Fibroblast of lung (primary cell): ENCODE results near the gene NTNG1. TPM values are rescaled to one million over a fixed set of nuclear protein-coding genes. Genes with fewer than 3 reads are reported as not detected.
A peak's percentile ranks its signal among the peaks of the same experiment; 100 is the strongest.

ENCODE experiments used
- DNase-seq, 2 donors: peaks; one replicate each; pipeline versions ENCODE4 v3.0.0 to v3.0.0-alpha.2; 2010; ENCODE audit warnings: low read depth in 2 of 2
- H2AFZ ChIP-seq: 2 replicates; pipeline ENCODE4 v1.5.1; 2012; ENCODE audit warnings: low read length, control low read depth, inconsistent platforms
- H3K27ac ChIP-seq: 2 replicates; pipeline ENCODE4 v1.5.1; 2011; ENCODE audit warnings: low read length, control low read depth; ENCODE audit not compliant: insufficient read depth
- H3K27me3 ChIP-seq: 2 replicates; pipeline ENCODE4 v1.5.1; 2011; ENCODE audit warnings: mild to moderate bottlenecking, low read length; ENCODE audit not compliant: control insufficient read depth, insufficient read depth
- H3K36me3 ChIP-seq: 2 replicates; pipeline ENCODE4 v1.5.1; 2011; ENCODE audit warnings: low read length; ENCODE audit not compliant: control insufficient read depth, insufficient read depth
- H3K4me1 ChIP-seq: 2 replicates; pipeline ENCODE4 v1.5.1; 2011; ENCODE audit warnings: low read length; ENCODE audit not compliant: control insufficient read depth, insufficient read depth; ENCODE audit errors: extremely low read depth
- H3K4me2 ChIP-seq: 2 replicates; pipeline ENCODE4 v1.5.1; 2011; ENCODE audit warnings: low read length, control low read depth; ENCODE audit not compliant: insufficient read depth; ENCODE audit errors: extremely low read depth
- H3K4me3 ChIP-seq, 4 experiments: fragments of 200-600 bp in 1 of 4; sonication (generic) in 1 of 4; replicated peaks in 1 of 4; 2 replicates each; pipeline ENCODE4 v1.5.1; 2011 to 2016; ENCODE audit warnings: low read length in 4 of 4, low read depth in 3 of 4, mild to moderate bottlenecking in 3 of 4, control low read depth in 2 of 4, inconsistent platforms in 1 of 4, mixed read lengths in 1 of 4; ENCODE audit not compliant: insufficient read depth in 1 of 4; ENCODE audit errors: control extremely low read depth in 1 of 4
- H3K79me2 ChIP-seq: 2 replicates; pipeline ENCODE4 v1.5.1; 2012; ENCODE audit warnings: mild to moderate bottlenecking, low read length, inconsistent platforms; ENCODE audit not compliant: control insufficient read depth, insufficient read depth
- H3K9ac ChIP-seq: 2 replicates; pipeline ENCODE4 v1.5.1; 2011; ENCODE audit warnings: mild to moderate bottlenecking, low read length, control low read depth; ENCODE audit not compliant: insufficient read depth
- H3K9me3 ChIP-seq: 2 replicates; pipeline ENCODE4 v1.5.1; 2012; ENCODE audit warnings: low read depth, low read length; ENCODE audit not compliant: control insufficient read depth, insufficient read depth
- H4K20me1 ChIP-seq: 2 replicates; pipeline ENCODE4 v1.5.1; 2011; ENCODE audit warnings: low read length; ENCODE audit not compliant: control insufficient read depth, insufficient read depth; ENCODE audit errors: extremely low read depth
- CTCF ChIP-seq, 2 donors: IDR thresholded peaks in 1 of 2; conservative IDR thresholded peaks in 1 of 2; 1 replicate in 1 of 2; 2 replicates in 1 of 2; pipeline ENCODE4 v1.5.1; 2011 to 2012; ENCODE audit warnings: low read length in 2 of 2, control low read depth in 1 of 2, inconsistent platforms in 1 of 2, low read depth in 1 of 2, mild to moderate bottlenecking in 1 of 2
- EZH2 ChIP-seq: IDR thresholded peaks from 2 replicates; pipeline ENCODE4 v1.5.1; 2012; ENCODE audit warnings: low read length, control low read depth, mild to moderate bottlenecking; ENCODE audit errors: missing control alignments
- polyA plus RNA-seq, 2 donors: library from polyadenylated mRNA; depleted of rRNA in 1 of 2; stranded (reverse) in 1 of 2; unstranded in 1 of 2; fragments of >200 nt; gene quantifications; 2 replicates each; pipeline ENCODE4 v1.2.1, GENCODE V29; 2011 to 2012; ENCODE audit warnings: missing spikeins in 1 of 2
- total RNA-seq: library from RNA; depleted of rRNA; stranded (reverse); fragments of >200 nt; gene quantifications from 2 replicates; pipeline ENCODE4 v1.2.1, GENCODE V29; 2014

Gene NTNG1
- total and polyA plus RNA-seq, 2 donors (not counting 1 experiment from before 2014, with no cell fraction given) = 0.82 to 8.6 TPM

DNA sequence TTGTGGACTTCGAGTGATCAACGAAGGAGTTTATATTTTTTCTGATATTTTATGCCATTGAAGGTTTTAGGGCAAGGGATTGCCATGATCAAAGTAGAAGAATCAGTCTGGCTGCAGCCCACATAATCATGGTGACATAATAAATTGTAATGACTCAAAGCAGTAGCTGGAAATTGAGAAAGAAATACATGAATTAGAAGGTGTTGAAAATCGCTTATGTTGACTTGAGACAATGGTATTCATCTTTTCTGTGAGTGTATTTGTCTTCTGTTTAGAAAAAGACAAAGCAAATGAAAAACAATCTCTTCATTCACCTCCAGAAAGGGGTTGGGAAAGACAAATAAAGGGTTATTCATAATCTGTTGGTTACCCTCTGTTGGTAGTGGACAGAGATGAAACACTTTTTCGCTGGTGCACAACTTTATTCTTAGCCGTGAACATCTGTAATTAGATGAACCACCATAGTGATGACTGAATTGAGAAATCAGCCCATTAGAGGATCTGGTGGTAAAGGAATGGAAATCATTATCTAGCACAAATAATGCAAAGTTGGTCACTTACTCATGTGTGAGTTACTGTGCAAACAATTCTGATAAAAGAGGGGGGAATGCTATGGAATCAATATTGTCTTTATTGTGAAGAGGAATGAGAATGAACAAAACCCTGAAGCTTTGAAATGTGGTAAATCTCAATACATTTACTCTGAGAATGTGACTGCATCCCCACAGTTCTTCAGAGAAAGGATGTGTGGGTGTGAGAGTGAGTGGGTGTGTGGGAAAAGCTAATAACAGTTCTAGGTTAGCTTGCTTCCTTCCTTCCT lies 121.8 kb downstream of the NTNG1 start:
- Histone ChIP-seq H3K36me3 (no peaks in the 10 kb centered on the region), H3K27ac (no peak overlapping the region), H3K4me3 (no peak overlapping the region), H4K20me1 (no peaks in the 10 kb centered on the region), H3K27me3 (no peaks in the 10 kb centered on the region), H3K79me2 (no peaks in the 10 kb centered on the region), H3K9me3 (no peaks in the 10 kb centered on the region), H3K4me2 (no peak overlapping the region), H3K4me1 (no peaks in the 10 kb centered on the region), H2AFZ (no peak overlapping the region), H3K9ac (no peak overlapping the region)
- TF ChIP-seq EZH2 = no peak
- peak in 1 of 2 donors; percentile 46 for DNase-seq

DNA sequence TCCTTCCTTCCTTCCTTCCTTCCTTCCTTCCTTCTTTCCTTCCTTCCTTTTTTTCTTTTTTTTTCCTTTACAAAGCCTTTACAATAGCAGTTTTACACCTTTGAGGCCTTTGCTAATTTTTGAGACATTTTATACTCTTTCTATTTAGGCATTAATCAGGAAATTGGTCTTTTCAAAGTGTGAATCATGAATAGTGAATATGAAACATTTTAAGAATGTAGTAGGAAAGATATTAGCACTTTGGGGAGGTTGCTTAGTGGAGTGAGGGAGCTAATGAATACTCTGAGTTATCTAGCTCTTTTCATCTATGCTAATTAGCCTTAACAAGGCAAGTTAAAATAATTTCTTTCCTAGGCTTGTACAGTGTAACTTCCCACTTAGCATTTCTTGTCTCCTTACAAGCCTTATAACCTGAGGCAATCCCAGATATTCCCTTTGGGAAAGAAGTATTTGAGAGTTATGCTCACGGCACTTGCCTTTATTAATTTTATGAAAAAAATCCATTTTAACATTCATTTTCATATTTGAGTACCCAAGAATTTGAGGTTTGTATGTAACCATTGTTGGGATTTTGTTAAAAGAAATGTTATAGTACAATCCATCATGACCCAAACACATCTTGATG lies 122.6 kb downstream of the NTNG1 start:
- H2AFZ ChIP-seq = no peak overlapping the region
- H3K27me3 ChIP-seq = no peaks in the 10 kb centered on the region
- H3K36me3 ChIP-seq = no peaks in the 10 kb centered on the region
- no peak overlapping the region for H3K9ac ChIP-seq
- no peaks in the 10 kb centered on the region for H3K79me2 ChIP-seq
- H3K4me2 ChIP-seq = no peak overlapping the region
- no peaks in the 10 kb centered on the region for H3K9me3 ChIP-seq
- peak in 1 of 2 donors; percentile 18 for DNase-seq
- no peak overlapping the region for H3K4me3 ChIP-seq
- H4K20me1 ChIP-seq = no peaks in the 10 kb centered on the region
- no peak overlapping the region for H3K27ac ChIP-seq
- no peak for TF ChIP-seq EZH2
- TF ChIP-seq CTCF (conservative IDR thresholded peaks at IDR 0.05 in 1 of 2, IDR thresholded peaks at IDR 0.05 in 1 of 2; ENCODE audit: low read depth in 1 of 2, low read length in 2 of 2) = no peak
- no peaks in the 10 kb centered on the region for H3K4me1 ChIP-seq

GRCh38 chr1:107264007-107264406 lies 123.2 kb downstream of the NTNG1 start:
- TF ChIP-seq EZH2 = no peak
- TF ChIP-seq CTCF (conservative IDR thresholded peaks at IDR 0.05 in 1 of 2, IDR thresholded peaks at IDR 0.05 in 1 of 2; ENCODE audit: low read depth in 1 of 2, low read length in 2 of 2) = no peak
- H3K4me3 ChIP-seq = no peak overlapping the region
- no peaks in the 10 kb centered on the region for H3K27me3 ChIP-seq
- H3K4me1 ChIP-seq = no peaks in the 10 kb centered on the region
- no peak overlapping the region for H2AFZ ChIP-seq
- no peaks in the 10 kb centered on the region for H3K9me3 ChIP-seq
- no peak overlapping the region for H3K27ac ChIP-seq
- no peak overlapping the region for H3K9ac ChIP-seq
- H3K4me2 ChIP-seq = no peak overlapping the region
- H3K79me2 ChIP-seq = no peaks in the 10 kb centered on the region
- no peak for DNase-seq
- H4K20me1 ChIP-seq = no peaks in the 10 kb centered on the region
- no peaks in the 10 kb centered on the region for H3K36me3 ChIP-seq
